SJCRH30 (cell line): ENCODE results near the gene GRM2. TPM values are rescaled to one million over a fixed set of nuclear protein-coding genes. Genes with fewer than 3 reads are reported as not detected.

Experiments
- DNase-seq, 2 experiments: peaks; one replicate each; pipeline ENCODE4 v3.0.0-alpha.2; 2015 to 2020
- H3K27ac ChIP-seq: fragments of 250-450 bp; sonication (Bioruptor Pico); 2 replicates; pipeline ENCODE4 v1.5.1; 2020; ENCODE audit warnings: mild to moderate bottlenecking, moderate library complexity
- H3K27me3 ChIP-seq: fragments of 250-450 bp; sonication (Bioruptor Pico); 2 replicates; pipeline ENCODE4 v1.5.1; 2020; ENCODE audit warnings: mild to moderate bottlenecking, moderate library complexity
- H3K36me3 ChIP-seq: fragments of 250-450 bp; sonication (Bioruptor Pico); 2 replicates; pipeline ENCODE4 v1.5.1; 2020; ENCODE audit warnings: mild to moderate bottlenecking, moderate library complexity
- H3K4me1 ChIP-seq: fragments of 250-450 bp; sonication (Bioruptor Pico); 2 replicates; pipeline ENCODE4 v1.5.1; 2020; ENCODE audit warnings: mild to moderate bottlenecking, moderate library complexity
- H3K4me3 ChIP-seq: fragments of 250-450 bp; sonication (Bioruptor Pico); 2 replicates; pipeline ENCODE4 v1.5.1; 2020; ENCODE audit warnings: mild to moderate bottlenecking, moderate library complexity
- H3K9me3 ChIP-seq: fragments of 250-450 bp; sonication (Bioruptor Pico); replicated peaks from 2 replicates; pipeline ENCODE4 v1.5.1; 2020; ENCODE audit warnings: mild to moderate bottlenecking, moderate library complexity
- total RNA-seq: library from RNA; depleted of rRNA; stranded (reverse); fragments of >200 nt; shearing (Covaris generic); gene quantifications from 2 replicates; pipeline ENCODE4 v1.2.3, GENCODE V29; 2014

Gene GRM2
- total RNA-seq, 1 experiment from 2014 or later: 0.16 TPM

DNA sequence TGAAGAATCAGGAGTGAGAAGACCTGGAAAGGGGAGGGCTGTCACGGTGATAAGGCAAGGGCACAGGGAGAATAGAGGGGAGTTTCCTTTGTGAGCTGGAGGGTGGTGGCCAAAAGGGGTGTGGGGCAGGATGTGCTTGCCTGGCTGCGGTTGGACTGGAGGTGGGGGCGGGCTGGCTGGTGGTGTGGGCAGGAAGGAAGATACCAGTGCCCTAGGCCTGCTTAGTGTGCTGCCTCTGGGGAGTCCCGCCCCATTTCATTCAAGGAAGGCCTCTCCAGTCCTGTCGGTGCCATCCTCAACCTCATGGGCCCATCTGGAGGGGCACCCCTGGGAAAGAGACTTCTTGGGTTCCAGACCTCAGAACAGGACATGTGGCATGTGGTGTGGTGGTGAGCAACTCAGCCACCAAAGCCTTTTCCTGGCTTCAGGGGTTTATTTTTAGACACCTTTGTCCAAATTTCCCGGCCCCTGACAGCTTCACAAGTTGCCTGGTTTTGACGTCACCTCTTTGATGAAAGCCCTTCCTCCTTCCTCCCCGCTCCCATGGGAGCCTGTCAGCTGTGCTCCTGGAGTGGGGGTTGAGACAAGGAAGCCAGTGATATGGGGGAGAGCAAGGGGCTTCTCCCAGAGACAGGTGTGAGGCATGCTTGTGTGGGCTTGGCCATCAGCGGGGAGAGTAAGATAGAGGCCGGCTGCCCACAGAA lies 20.2 kb upstream of the GRM2 start:
- peak overlapping the region; percentile 66 for H3K27ac ChIP-seq
- H3K4me3 ChIP-seq: no peak overlapping the region
- H3K36me3 ChIP-seq: peaks cover 7% of the 10 kb centered on the region
- no peaks in the 10 kb centered on the region for H3K9me3 ChIP-seq
- H3K4me1 ChIP-seq: peaks cover 26% of the 10 kb centered on the region
- peak; percentile 87 to 91 for DNase-seq
- H3K27me3 ChIP-seq: no peaks in the 10 kb centered on the region

DNA sequence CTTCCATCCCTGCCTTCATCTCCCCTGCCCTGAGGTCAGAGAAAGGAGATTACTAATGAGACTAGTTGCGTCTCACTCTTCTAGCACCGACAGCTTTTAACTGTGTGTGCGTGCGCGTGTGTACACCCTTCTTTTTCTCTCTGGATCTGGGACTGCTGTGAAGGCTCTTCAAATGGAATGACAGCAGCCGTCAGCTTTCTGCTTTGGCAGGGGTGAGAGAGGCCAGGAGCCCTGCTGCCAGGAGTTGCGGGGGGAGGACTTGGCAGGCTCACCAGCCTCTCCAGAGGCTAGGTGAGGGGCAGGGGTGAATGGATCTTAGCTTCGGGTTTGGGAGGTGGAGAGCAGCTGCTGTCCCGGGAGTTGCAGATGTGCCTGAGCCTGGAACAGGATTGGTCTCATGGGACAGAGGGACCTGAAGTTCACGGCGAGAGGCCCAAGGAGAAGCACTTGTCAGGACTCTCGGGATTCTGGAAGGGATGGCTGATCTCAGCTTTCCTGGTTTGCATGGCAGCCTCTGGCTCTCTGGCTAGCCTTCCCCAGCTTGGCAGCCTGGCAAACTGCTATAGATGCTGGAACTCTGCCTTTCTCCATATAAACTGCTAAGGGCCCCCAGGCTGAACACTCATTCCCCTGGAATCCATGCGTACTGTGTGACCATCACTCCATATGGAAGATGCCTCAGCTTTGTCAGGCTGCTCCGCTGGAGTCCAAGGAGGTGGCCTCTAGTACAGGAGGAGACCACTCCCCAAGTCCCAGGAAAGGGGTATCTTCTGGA lies 19.2 kb upstream of the GRM2 start:
- Histone ChIP-seq H3K4me3 (no peak overlapping the region), H3K9me3 (no peaks in the 10 kb centered on the region), H3K4me1 (peaks cover 26% of the 10 kb centered on the region), H3K36me3 (peaks cover 9% of the 10 kb centered on the region), H3K27me3 (no peaks in the 10 kb centered on the region), H3K27ac (peak overlapping the region; percentile 66)
- DNase-seq: peak; percentile 21 to 44

DNA sequence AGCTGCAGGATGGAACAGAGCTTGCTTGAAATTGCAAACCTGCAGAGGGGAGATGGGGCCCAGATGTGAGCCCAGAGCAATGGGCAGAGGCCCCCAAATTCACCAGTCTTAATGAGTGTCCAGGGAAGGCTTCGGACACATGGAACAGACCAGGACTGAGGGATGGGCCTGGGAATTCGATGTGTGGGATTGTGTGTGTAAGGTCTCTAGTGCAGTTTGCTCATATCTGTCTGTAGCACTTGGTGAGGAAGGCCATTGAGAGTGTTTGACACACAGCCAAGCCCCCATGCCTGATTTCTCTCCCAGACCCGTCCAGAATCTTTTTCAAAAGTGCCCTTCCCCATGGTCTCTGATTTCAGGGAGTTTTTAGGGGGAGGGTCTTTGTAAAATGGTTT lies 18.7 kb upstream of the GRM2 start:
- Histone ChIP-seq H3K27me3 (no peaks in the 10 kb centered on the region), H3K4me1 (peaks cover 26% of the 10 kb centered on the region), H3K4me3 (no peak overlapping the region), H3K36me3 (peaks cover 9% of the 10 kb centered on the region), H3K9me3 (no peaks in the 10 kb centered on the region), H3K27ac (no peak overlapping the region)
- no peak for DNase-seq

- peaks cover 20% of the 10 kb centered on the region for H3K4me1 ChIP-seq
- peaks cover 12% of the 10 kb centered on the region; the same call in 1 of the 2 replicates for H3K36me3 ChIP-seq
- DNase-seq: no peak
- H3K9me3 ChIP-seq: no peaks in the 10 kb centered on the region
- H3K4me3 ChIP-seq: no peak overlapping the region
- H3K27ac ChIP-seq: no peak overlapping the region
- no peaks in the 10 kb centered on the region for H3K27me3 ChIP-seq
Measured at GRCh38 chr3:51691021-51691420, 15.8 kb upstream of the GRM2 start.

GRCh38 chr3:51691949-51692348 lies 14.9 kb upstream of the GRM2 start:
- H3K4me3 ChIP-seq: no peak overlapping the region
- H3K4me1 ChIP-seq: peaks cover 11% of the 10 kb centered on the region
- DNase-seq: no peak
- H3K36me3 ChIP-seq: peaks cover 12% of the 10 kb centered on the region; the same call in 1 of the 2 replicates
- no peaks in the 10 kb centered on the region for H3K27me3 ChIP-seq
- H3K9me3 ChIP-seq: no peaks in the 10 kb centered on the region
- H3K27ac ChIP-seq: no peak overlapping the region

- peaks cover under 1% of the 10 kb centered on the region; the same call in 1 of the 2 replicates for H3K4me1 ChIP-seq
- H3K4me3 ChIP-seq: no peak overlapping the region
- H3K36me3 ChIP-seq: peaks cover 12% of the 10 kb centered on the region; the same call in 1 of the 2 replicates
- H3K27ac ChIP-seq: no peak overlapping the region
- no peaks in the 10 kb centered on the region for H3K27me3 ChIP-seq
- DNase-seq: no peak
- no peaks in the 10 kb centered on the region for H3K9me3 ChIP-seq
Measured at GRCh38 chr3:51692980-51693395, 13.9 kb upstream of the GRM2 start.

DNA sequence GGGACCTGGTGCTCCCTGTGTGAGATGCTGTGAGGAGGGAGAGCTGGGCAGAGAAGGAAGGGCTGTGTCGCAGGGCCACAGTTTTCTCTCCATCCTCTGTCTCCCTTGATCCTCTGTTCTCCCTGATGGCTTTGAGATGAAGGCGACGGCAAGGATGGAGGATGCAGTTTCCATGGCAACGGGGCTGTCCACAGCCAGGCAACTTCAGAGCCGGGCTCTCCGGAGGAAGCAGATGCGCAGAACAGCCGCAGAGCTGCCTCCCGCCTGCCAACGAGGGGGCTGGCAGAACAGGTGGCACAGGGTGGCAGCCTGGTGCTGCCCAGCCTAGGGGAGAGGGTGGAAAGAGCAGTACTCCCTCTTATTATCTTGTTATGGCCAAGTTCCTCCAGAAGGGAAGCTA lies 9.9 kb upstream of the GRM2 start:
- no peak overlapping the region for H3K4me3 ChIP-seq
- no peak for DNase-seq
- H3K4me1 ChIP-seq: no peaks in the 10 kb centered on the region
- no peaks in the 10 kb centered on the region for H3K9me3 ChIP-seq
- H3K36me3 ChIP-seq: peaks cover 14% of the 10 kb centered on the region; the same call in 1 of the 2 replicates
- no peak overlapping the region for H3K27ac ChIP-seq
- H3K27me3 ChIP-seq: no peaks in the 10 kb centered on the region

DNA sequence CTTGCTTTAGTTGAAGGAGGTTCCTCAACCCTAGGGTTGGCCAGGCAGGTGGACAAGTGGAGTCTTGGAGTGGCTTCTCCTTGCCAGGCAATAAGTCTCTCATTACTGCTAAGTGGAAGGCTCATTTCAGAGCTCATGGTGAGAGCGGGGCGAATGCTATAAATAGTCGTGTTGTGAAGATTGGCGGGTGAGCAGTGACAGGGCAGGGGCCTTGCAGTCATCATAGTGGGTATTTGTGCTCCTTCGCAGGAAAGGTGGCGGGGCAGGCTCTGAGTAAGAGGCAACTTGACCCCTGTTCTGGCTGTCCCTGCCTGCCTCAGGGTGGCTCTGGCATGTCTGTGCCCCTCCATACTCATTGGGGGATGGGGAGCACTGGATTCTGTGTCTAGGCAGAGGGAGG lies 8.7 kb upstream of the GRM2 start:
- H3K4me1 ChIP-seq: no peaks in the 10 kb centered on the region
- no peak overlapping the region for H3K27ac ChIP-seq
- H3K9me3 ChIP-seq: no peaks in the 10 kb centered on the region
- H3K27me3 ChIP-seq: no peaks in the 10 kb centered on the region
- H3K36me3 ChIP-seq: peaks cover 11% of the 10 kb centered on the region; the same call in 1 of the 2 replicates
- DNase-seq: no peak
- no peak overlapping the region for H3K4me3 ChIP-seq

DNA sequence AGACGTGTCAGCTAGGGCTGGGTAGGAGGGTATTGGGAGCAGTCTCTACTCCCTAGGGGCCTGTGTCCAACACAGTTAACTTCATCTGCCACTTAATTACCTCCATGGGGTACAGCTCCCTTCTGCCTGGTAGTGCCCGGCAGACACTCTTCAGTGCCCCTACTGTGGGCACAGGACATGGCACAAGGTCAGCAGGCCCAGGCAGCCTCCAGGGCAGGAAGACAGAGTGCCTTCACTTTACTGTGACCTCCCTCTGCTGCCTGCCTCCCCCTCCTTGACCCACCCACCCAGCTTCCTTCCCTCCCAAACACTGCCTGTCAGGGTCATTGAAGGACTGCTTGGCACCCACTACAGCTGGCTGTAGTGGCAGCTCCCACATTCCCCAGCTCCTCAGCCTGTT lies 6.5 kb upstream of the GRM2 start:
- Histone ChIP-seq H3K36me3 (peaks cover 7% of the 10 kb centered on the region; the same call in 1 of the 2 replicates), H3K27ac (no peak overlapping the region), H3K4me1 (no peaks in the 10 kb centered on the region), H3K9me3 (no peaks in the 10 kb centered on the region), H3K27me3 (no peaks in the 10 kb centered on the region), H3K4me3 (no peak overlapping the region)
- no peak for DNase-seq

DNA sequence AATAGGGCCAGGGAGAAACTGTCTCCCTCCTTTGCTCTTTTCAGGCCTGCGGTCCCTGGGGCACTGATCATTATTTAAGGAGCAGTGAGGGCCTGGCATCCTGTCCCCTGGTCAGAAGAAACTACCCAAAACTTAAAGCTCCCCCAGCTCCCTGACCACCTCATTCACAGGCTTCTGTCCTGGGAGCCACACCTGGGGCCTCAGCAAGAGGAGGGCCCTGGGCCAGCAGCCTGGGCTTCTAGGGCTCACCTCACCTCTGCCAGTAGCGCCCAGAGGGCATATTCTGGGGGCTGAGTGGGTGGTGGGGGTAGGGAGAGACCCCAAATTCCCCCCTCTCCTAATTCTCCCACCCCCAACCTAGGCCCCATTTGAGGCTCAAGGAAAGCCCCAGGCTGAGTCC lies 4.7 kb upstream of the GRM2 start:
- Histone ChIP-seq H3K36me3 (peaks cover 5% of the 10 kb centered on the region; the same call in 1 of the 2 replicates), H3K9me3 (no peaks in the 10 kb centered on the region), H3K27ac (no peak overlapping the region), H3K27me3 (no peaks in the 10 kb centered on the region), H3K4me3 (no peak overlapping the region), H3K4me1 (no peaks in the 10 kb centered on the region)
- DNase-seq: no peak

- no peak for DNase-seq
- Histone ChIP-seq H3K27me3 (no peaks in the 10 kb centered on the region), H3K36me3 (peaks cover 5% of the 10 kb centered on the region; the same call in 1 of the 2 replicates), H3K4me1 (no peaks in the 10 kb centered on the region), H3K27ac (no peak overlapping the region), H3K4me3 (no peak overlapping the region), H3K9me3 (no peaks in the 10 kb centered on the region)
Measured at GRCh38 chr3:51703068-51703760, 3.7 kb upstream of the GRM2 start.

DNA sequence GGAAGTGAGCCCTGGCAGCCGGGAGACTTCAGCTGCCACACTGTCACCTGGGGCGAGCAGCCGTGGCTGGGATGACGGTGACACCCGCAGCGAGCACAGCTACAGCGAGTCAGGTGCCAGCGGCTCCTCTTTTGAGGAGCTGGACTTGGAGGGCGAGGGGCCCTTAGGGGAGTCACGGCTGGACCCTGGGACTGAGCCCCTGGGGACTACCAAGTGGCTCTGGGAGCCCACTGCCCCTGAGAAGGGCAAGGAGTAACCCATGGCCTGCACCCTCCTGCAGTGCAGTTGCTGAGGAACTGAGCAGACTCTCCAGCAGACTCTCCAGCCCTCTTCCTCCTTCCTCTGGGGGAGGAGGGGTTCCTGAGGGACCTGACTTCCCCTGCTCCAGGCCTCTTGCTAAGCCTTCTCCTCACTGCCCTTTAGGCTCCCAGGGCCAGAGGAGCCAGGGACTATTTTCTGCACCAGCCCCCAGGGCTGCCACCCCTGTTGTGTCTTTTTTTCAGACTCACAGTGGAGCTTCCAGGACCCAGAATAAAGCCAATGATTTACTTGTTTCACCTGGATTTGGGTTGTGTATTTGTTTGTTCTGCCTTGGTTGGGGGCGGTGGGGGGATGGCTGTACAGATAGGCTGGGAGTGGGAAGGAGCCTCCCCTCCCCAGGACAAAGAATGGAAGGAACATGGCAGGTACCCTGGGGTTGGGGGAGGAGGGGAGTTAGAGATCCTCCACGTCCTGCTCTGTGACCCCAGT lies 2.9 kb upstream of the GRM2 start:
- Histone ChIP-seq H3K4me1 (no peaks in the 10 kb centered on the region), H3K4me3 (no peak overlapping the region), H3K36me3 (peaks cover 5% of the 10 kb centered on the region; the same call in 1 of the 2 replicates), H3K9me3 (no peaks in the 10 kb centered on the region), H3K27ac (no peak overlapping the region), H3K27me3 (no peaks in the 10 kb centered on the region)
- DNase-seq: no peak

- DNase-seq: no peak
- no peak overlapping the region for H3K27ac ChIP-seq
- no peaks in the 10 kb centered on the region for H3K27me3 ChIP-seq
- H3K4me3 ChIP-seq: no peak overlapping the region
- peaks cover 5% of the 10 kb centered on the region; the same call in 1 of the 2 replicates for H3K36me3 ChIP-seq
- H3K4me1 ChIP-seq: no peaks in the 10 kb centered on the region
- no peaks in the 10 kb centered on the region for H3K9me3 ChIP-seq
Measured at GRCh38 chr3:51704511-51704950, 2.3 kb upstream of the GRM2 start.

GRCh38 chr3:51705276-51706020 lies 1.4 kb upstream of the GRM2 start:
- no peak overlapping the region for H3K27ac ChIP-seq
- H3K4me1 ChIP-seq: no peaks in the 10 kb centered on the region
- no peaks in the 10 kb centered on the region for H3K36me3 ChIP-seq
- no peaks in the 10 kb centered on the region for H3K27me3 ChIP-seq
- H3K4me3 ChIP-seq: no peak overlapping the region
- DNase-seq: no peak
- no peaks in the 10 kb centered on the region for H3K9me3 ChIP-seq
